Muscle layer of duodenum (tissue), 2 donors: ENCODE data around the gene PHYHIPL.

Experiments
- H3K27ac ChIP-seq: one replicate; pipeline ENCODE4 v1.7.0; 2013; ENCODE audit warnings: mild to moderate bottlenecking, low read length
- H3K27me3 ChIP-seq: one replicate; pipeline ENCODE4 v1.7.0; 2013; ENCODE audit warnings: low read depth, mild to moderate bottlenecking, control low read depth, low read length
- H3K36me3 ChIP-seq, 2 donors: one replicate each; pipeline ENCODE4 v1.7.0; 2013; ENCODE audit warnings: low read length in 2 of 2, control low read depth in 1 of 2, mild to moderate bottlenecking in 1 of 2; ENCODE audit not compliant: insufficient read depth in 2 of 2, control insufficient read depth in 1 of 2
- H3K4me1 ChIP-seq, 2 donors: one replicate each; pipeline ENCODE4 v1.7.0; 2013; ENCODE audit warnings: low read length in 2 of 2, mild to moderate bottlenecking in 2 of 2, control low read depth in 1 of 2, moderate library complexity in 1 of 2; ENCODE audit not compliant: insufficient read depth in 2 of 2, control insufficient read depth in 1 of 2
- H3K4me3 ChIP-seq, 2 donors: one replicate each; pipeline ENCODE4 v1.7.0; 2013; ENCODE audit warnings: low read length in 2 of 2, low read depth in 1 of 2, mild to moderate bottlenecking in 1 of 2
- H3K9me3 ChIP-seq, 2 donors: one replicate each; pipeline ENCODE4 v1.7.0; 2013; ENCODE audit warnings: low read length in 2 of 2, control low read depth in 1 of 2, mild to moderate bottlenecking in 1 of 2; ENCODE audit not compliant: control insufficient read depth in 1 of 2
- donor health status: healthy.

The PHYHIPL gene

GRCh38 chr10:59176241-59177030 lies at the start of gene PHYHIPL:
PHYHIPL (plus strand) TSS chr10:59176643; CDS start chr10:59176854, 211 bp downstream.
- no peaks in the 10 kb centered on the region for H3K27me3 ChIP-seq
- peak within 1 kb of the TSS; percentile 68 to 71 for H3K4me3 ChIP-seq
- no peaks in the 10 kb centered on the region for H3K9me3 ChIP-seq
- peaks cover 0 to 21% of the 10 kb centered on the region in 2 donors for H3K4me1 ChIP-seq
- no peaks in the 10 kb centered on the region for H3K36me3 ChIP-seq
- H3K27ac ChIP-seq, result peak within 1 kb of the TSS; percentile 40

- Histone ChIP-seq H3K4me1 (no peaks in the 10 kb centered on the region), H3K27ac (no peak overlapping the region), H3K9me3 (no peaks in the 10 kb centered on the region), H3K4me3 (no peak overlapping the region), H3K27me3 (no peaks in the 10 kb centered on the region), H3K36me3 (no peaks in the 10 kb centered on the region)
These were observed 49.5 kb upstream of the PHYHIPL start for GRCh38 chr10:59126991-59127390.

GRCh38 chr10:59127991-59128390 lies 48.5 kb upstream of the PHYHIPL start:
- H3K4me1 ChIP-seq, result no peaks in the 10 kb centered on the region

GRCh38 chr10:59129867-59130266 lies 46.6 kb upstream of the PHYHIPL start:
- Histone ChIP-seq H3K4me3 (no peak overlapping the region), H3K9me3 (no peaks in the 10 kb centered on the region), H3K4me1 (no peaks in the 10 kb centered on the region), H3K27ac (no peak overlapping the region), H3K36me3 (no peaks in the 10 kb centered on the region), H3K27me3 (no peaks in the 10 kb centered on the region)

More at GRCh38 chr10:59127991-59128390, 48.5 kb upstream of the PHYHIPL start:
- Histone ChIP-seq H3K27ac (no peak overlapping the region), H3K9me3 (no peaks in the 10 kb centered on the region), H3K27me3 (no peaks in the 10 kb centered on the region), H3K4me3 (no peak overlapping the region), H3K36me3 (no peaks in the 10 kb centered on the region)

GRCh38 chr10:59131666-59132065 lies 44.8 kb upstream of the PHYHIPL start:
- Histone ChIP-seq H3K4me1 (no peaks in the 10 kb centered on the region), H3K9me3 (no peaks in the 10 kb centered on the region), H3K36me3 (no peaks in the 10 kb centered on the region), H3K27me3 (no peaks in the 10 kb centered on the region), H3K27ac (no peak overlapping the region), H3K4me3 (no peak overlapping the region)

- Histone ChIP-seq H3K27ac (no peak overlapping the region), H3K9me3 (no peaks in the 10 kb centered on the region), H3K27me3 (no peaks in the 10 kb centered on the region)
These were observed 42.4 kb upstream of the PHYHIPL start for GRCh38 chr10:59133841-59134593.

GRCh38 chr10:59134785-59135184 lies 41.7 kb upstream of the PHYHIPL start:
- Histone ChIP-seq H3K4me1 (no peaks in the 10 kb centered on the region), H3K36me3 (no peaks in the 10 kb centered on the region), H3K9me3 (no peaks in the 10 kb centered on the region), H3K4me3 (no peak overlapping the region), H3K27me3 (no peaks in the 10 kb centered on the region), H3K27ac (no peak overlapping the region)

More at GRCh38 chr10:59133841-59134593, 42.4 kb upstream of the PHYHIPL start:
- Histone ChIP-seq H3K4me1 (no peaks in the 10 kb centered on the region), H3K36me3 (no peaks in the 10 kb centered on the region), H3K4me3 (no peak overlapping the region)

- Histone ChIP-seq H3K4me1 (no peaks in the 10 kb centered on the region), H3K4me3 (no peak overlapping the region), H3K36me3 (no peaks in the 10 kb centered on the region), H3K27me3 (no peaks in the 10 kb centered on the region), H3K27ac (no peak overlapping the region), H3K9me3 (no peaks in the 10 kb centered on the region)
These were observed 41.2 kb upstream of the PHYHIPL start for GRCh38 chr10:59135275-59135674.

- Histone ChIP-seq H3K9me3 (no peaks in the 10 kb centered on the region), H3K4me3 (no peak overlapping the region), H3K36me3 (no peaks in the 10 kb centered on the region), H3K27ac (no peak overlapping the region), H3K4me1 (no peaks in the 10 kb centered on the region), H3K27me3 (no peaks in the 10 kb centered on the region)
These were observed 38.4 kb upstream of the PHYHIPL start for GRCh38 chr10:59138052-59138451.

GRCh38 chr10:59143544-59143943 lies 32.9 kb upstream of the PHYHIPL start:
- peaks cover 0 to 4% of the 10 kb centered on the region in 2 donors for H3K9me3 ChIP-seq
- no peaks in the 10 kb centered on the region for H3K36me3 ChIP-seq
- no peaks in the 10 kb centered on the region for H3K27me3 ChIP-seq
- H3K4me3 ChIP-seq, result no peak overlapping the region
- no peaks in the 10 kb centered on the region for H3K4me1 ChIP-seq
- H3K27ac ChIP-seq, result no peak overlapping the region

GRCh38 chr10:59148701-59149100 lies 27.7 kb upstream of the PHYHIPL start:
- H3K4me3 ChIP-seq, result no peak overlapping the region
- no peaks in the 10 kb centered on the region for H3K36me3 ChIP-seq
- no peaks in the 10 kb centered on the region for H3K4me1 ChIP-seq
- H3K27me3 ChIP-seq, result no peaks in the 10 kb centered on the region
- peaks cover 0 to 4% of the 10 kb centered on the region in 2 donors for H3K9me3 ChIP-seq
- no peak overlapping the region for H3K27ac ChIP-seq
